SH-SY5Y (cell line): ENCODE results near the gene APLF.

ENCODE experiments used
- GATA2 ChIP-seq: IDR thresholded peaks from 2 replicates; pipeline ENCODE4 v1.6.1; 2011; ENCODE audit warnings: mild to moderate bottlenecking, low read depth, low read length
- GATA3 ChIP-seq: IDR thresholded peaks from 2 replicates; pipeline ENCODE4 v1.6.1; 2011; ENCODE audit warnings: low read depth, mild to moderate bottlenecking, low read length, moderate library complexity

The APLF gene

GRCh38 chr2:68453761-68454360 is 13.5 kb upstream of the APLF start:
- TF ChIP-seq GATA3 (no peak), GATA2 (no peak)

DNA sequence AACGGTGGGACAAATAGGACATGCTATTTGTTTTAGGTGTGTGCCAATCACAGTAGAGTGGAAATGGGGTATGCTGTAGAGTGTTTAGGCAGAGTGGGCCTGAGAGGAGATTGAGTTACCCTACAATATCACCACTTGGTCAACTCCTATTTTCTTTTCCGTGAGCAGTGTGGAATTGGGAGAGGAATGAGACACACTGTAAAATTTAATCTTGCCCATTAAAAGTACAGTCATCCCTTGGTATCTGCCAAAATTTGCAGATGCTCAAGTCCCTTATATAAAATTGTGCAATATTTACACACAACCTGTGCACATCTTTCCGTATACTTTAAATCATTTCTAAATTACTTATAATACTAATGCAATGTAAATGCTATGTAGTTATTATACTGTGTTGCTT is 12.7 kb upstream of the APLF start:
- no peak for TF ChIP-seq GATA3
- no peak for TF ChIP-seq GATA2

- TF ChIP-seq GATA3, result no peak
- TF ChIP-seq GATA2, result no peak
Observed at GRCh38 chr2:68456198-68456597, 11.2 kb upstream of the APLF start.

DNA sequence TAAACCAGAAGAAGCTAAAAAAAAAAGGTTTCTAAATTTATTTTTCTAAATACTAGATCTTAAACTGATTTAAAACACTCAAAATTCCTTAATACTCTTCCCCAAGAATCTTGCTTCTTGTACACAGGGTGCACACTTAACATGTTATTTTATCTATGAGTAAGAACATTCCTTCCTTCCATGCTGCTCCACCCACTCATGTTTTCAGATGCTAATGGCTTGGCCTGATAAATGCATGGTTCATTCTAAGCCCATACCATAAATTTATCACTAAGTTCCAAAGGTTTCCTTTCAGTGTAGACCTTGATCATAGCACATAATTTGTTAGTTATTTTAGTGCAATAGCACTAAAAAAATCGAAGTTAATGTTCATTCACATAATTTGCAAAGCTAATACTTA is 8.4 kb upstream of the APLF start:
- TF ChIP-seq GATA3, result no peak
- TF ChIP-seq GATA2, result no peak

DNA sequence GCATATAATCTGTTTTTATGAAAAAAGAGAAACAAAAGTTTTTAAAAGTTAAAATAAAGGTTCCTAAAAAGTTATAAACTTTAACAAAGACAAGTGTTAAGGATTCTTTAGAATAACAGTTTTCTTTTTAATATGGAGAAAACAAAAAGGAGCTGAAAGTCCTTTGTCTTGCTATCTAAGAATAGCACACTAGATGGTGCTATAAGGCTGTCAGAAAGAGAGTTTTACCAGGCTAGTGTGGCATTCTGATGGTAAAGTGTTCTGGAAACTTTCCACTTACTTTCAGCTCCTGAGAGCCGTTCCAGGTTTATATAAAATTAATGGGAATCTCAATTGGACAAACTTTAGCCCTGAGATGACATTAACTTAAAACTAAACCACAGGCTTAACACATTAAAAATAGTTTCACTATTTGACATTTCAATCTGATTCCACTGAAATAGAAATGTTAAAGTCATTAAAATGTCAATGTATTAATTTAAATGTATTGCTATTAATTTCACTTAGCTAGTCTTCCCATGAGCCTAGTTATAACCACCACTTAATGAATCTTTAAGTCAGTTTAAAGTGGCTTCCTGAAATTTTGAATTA is 4.0 kb upstream of the APLF start:
- TF ChIP-seq GATA2 (no peak), GATA3 (no peak)

- TF ChIP-seq GATA3 (no peak), GATA2 (peak; percentile 46; the same call in 1 of the 2 replicates)
Observed at GRCh38 chr2:68464651-68465050, 2.7 kb upstream of the APLF start.

DNA sequence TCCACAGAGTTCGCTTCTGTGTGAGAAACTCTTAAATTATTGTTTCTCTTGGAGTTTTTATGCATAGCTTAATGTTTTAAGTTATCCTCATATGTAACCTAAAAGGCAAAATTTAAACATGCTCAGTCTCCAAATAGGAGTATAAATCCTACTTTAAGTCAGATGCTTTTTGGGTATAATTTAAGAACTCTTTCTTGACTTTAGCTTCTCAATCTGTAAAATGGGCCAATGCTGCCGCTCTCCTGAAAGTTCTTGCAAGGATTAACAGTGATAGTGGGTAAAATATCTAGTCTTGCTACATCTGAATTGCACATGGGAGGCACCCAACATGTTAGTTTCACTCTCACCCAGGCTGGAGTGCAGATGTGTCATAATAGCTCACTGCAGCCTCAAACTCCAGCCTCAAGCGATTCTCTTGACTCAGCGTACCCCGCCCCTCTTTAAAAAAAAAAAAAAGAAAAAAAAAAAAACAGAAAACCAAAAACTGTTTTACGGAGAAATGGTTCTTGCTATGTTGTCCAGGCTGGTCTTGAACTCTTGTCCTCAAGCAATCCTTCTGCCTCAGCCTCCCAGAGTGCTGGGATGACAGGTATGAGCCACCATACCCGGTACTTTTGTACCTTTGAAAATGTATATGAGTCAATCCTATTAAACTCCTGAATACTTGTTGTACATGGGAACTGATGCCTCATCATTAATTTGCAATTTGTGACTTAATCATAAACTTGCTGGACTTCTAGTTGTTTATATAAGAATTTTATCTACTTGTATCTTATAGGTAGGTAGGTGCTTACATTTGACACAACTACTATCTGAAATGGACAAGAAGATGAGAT is 2.1 kb upstream of the APLF start:
- TF ChIP-seq GATA3 (no peak), GATA2 (no peak)

- TF ChIP-seq GATA2, result no peak
- no peak for TF ChIP-seq GATA3
Observed at GRCh38 chr2:68466361-68466777, 1.0 kb upstream of the APLF start.

DNA sequence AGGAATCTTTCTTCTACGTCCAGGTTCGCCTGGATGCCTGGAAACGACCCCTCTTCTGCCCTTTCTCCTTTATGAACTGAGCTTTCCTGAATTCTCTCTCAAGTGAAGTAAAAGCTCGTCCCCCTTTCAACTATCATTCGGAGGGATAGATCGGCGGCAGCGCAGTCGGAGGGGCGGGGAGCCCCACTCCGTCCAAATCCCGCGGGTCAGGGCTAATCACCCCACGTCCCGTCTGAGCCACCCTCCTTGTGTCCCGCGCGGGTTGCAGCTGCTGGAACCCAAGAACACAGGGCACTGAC is 658 bp upstream of the APLF start:
- no peak for TF ChIP-seq GATA2
- TF ChIP-seq GATA3, result no peak

DNA sequence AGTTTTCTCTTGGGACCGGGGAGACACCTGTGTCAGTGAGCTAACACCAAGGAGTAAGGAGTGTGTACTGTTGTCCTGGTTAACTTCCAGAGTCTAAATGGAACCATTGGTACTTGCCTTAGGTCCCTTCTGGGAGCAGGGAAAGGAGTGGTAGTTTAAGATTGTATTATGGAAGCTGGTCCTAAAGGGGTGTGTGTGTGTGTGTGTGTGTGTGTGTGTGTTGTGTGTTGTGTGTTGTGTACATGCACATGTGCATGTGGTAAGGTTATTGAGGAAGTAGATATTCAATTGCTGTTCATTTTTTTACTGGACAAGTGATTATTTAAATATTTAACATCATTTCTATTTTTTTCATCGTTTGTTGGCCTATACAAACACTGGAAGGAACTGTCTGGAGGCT is 1.4 kb downstream of the APLF start:
- TF ChIP-seq GATA3, result no peak
- no peak for TF ChIP-seq GATA2

DNA sequence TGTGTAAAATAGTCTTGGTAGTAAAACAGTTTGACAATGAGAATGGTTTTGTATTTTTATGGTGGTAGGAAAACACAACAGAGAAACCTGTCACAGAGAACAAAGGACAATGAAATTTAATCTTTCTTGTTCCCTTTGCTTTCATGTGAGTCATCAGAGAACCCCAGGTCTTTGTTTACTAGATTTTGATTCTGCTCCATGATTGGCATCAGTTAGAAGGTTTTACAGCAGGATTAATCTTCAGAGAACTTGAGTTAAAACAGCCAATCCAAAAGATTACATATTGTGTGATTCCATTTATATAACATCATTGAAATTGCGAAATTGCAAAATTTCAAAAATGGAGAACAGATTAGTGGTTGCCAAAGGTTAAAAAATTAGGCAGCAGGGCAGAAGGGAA is 2.5 kb downstream of the APLF start:
- TF ChIP-seq GATA2 (no peak), GATA3 (no peak)

DNA sequence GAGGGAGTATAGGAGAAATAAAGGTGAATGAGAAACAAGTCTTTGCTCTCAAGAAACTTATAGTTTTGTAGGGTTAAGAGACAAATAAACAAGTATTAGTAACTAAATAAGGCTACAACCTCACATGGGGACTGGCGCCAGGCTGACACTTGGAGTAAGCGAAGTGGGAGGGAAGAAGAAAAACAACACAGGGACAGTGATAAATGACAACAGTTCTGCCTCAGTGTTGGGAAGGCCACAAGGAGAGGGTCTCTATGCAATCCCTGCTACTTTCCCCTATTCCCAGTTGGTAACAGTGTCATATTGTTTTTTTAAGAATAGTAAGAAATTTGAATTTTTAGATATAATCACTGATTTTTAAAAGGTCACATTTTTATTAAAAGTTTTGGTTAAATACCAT is 4.0 kb downstream of the APLF start:
- no peak for TF ChIP-seq GATA2
- no peak for TF ChIP-seq GATA3

DNA sequence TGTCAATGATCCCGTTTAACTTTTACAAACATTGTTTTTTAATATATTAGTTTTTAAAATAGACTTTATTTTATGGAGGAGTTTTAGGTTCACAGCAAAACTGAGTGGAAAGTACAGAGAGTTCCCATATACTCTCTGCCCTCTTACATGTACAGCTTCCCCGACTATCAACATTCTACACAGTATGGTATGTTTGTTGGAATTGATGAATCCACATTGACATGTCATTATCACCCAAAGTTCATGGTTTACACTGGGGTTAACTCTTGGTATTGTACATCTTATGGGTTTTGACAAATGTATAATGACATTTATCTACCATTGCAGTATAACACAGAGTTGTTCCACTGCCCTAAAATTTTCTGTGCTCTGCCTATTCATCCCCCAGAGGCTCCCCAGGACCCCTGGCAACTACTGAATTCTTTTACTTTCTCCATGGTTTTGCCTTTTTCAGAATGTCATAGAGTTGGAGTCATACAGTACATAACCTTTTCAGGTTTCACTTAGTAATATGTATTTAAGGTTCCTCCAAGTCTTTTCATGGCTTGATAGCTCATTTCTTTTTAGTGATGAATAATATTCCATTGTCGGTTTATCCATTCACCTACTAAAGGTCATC is 5.5 kb downstream of the APLF start:
- TF ChIP-seq GATA3 (no peak), GATA2 (no peak)

DNA sequence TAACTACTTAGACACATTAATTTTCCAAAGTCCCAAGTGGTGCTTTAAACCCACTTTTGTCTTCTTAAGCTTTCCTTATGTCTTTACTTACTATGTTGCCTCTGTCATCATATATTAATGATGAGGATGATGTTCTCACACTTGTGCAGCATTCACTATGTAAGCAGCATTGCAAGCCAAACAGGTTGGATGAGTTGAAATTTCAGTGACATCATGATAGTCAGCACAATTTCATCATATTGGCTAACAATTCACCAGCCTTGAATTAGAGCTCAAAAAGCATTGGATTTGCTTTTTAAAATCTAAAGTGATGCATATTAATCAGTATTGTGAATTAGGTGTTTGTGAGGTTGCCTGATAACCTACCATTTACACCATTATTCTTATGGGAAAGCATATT is 7.7 kb downstream of the APLF start:
- TF ChIP-seq GATA2 (no peak), GATA3 (no peak)

DNA sequence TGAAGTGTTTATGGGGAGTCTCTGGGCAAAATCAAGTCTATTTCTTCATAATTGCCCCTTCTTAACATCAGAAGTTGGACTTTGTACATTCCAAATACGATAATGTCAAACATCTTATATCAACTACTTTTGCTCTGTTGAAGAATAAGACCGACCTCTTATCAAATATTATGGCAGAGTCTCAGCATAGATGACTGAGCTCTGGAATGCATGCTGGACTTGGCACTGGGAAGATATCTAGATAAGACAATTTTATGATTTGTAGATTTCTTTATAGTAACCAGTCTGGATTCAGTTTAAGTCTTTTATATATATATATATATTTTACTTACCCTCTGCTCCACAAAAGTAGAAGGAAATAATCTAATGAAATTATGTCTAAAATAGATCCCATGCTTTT is 8.2 kb downstream of the APLF start:
- TF ChIP-seq GATA3, result no peak
- TF ChIP-seq GATA2, result no peak

GRCh38 chr2:68476454-68476853 is 9.1 kb downstream of the APLF start:
- TF ChIP-seq GATA3 (no peak), GATA2 (no peak)
